Heart right ventricle (tissue), 16 donors: ENCODE results near the gene RBM38. TPM values are rescaled to one million over a fixed set of nuclear protein-coding genes. Genes with fewer than 3 reads are reported as not detected.

Source experiments
- ATAC-seq, 8 donors: fragments of 200-7000 bp; cut with Tn5 transposase; one replicate each; pipeline ENCODE4 v1.9.1; 2020; ENCODE audit warnings: mild to moderate bottlenecking in 8 of 8, moderate library complexity in 8 of 8, moderate number of reproducible peaks in 1 of 8
- DNase-seq, 2 donors: peaks; one replicate each; pipeline ENCODE4 v3.0.0-alpha.2; 2020
- H3K27ac ChIP-seq, 10 donors: fragments of 200-600 bp; sonication (generic) in 2 of 10; one replicate each; pipeline versions ENCODE4 v1.5.0 to v1.8.0; 2020 to 2022; ENCODE audit warnings: mild to moderate bottlenecking in 3 of 10
- H3K27me3 ChIP-seq, 7 donors: fragments of 200-600 bp; one replicate each; pipeline ENCODE4 v1.8.0; 2021 to 2022; ENCODE audit warnings: mild to moderate bottlenecking in 2 of 7
- H3K36me3 ChIP-seq, 9 donors: fragments of 200-600 bp; sonication (generic) in 1 of 9; one replicate each; pipeline versions ENCODE4 v1.5.0 to v1.8.0; 2020 to 2022; ENCODE audit warnings: mild to moderate bottlenecking in 2 of 9
- H3K4me1 ChIP-seq, 9 donors: fragments of 200-600 bp; sonication (generic) in 1 of 9; one replicate each; pipeline versions ENCODE4 v1.5.0 to v1.8.0; 2020 to 2022; ENCODE audit warnings: mild to moderate bottlenecking in 4 of 9
- H3K4me3 ChIP-seq, 10 donors: fragments of 200-600 bp; sonication (generic) in 2 of 10; one replicate each; pipeline versions ENCODE4 v1.5.0 to v1.8.0; 2020 to 2022; ENCODE audit warnings: mild to moderate bottlenecking in 7 of 10, moderate library complexity in 2 of 10
- H3K9me3 ChIP-seq, 11 donors: fragments of 200-600 bp in 10 of 11; sonication (generic) in 2 of 11; one replicate each; pipeline versions ENCODE4 v1.5.0 to v1.8.0; 2013 to 2022; ENCODE audit warnings: mild to moderate bottlenecking in 2 of 11, control low read depth in 1 of 11, moderate library complexity in 1 of 11
- CTCF ChIP-seq, 9 donors: fragments of 200-600 bp; sonication (generic) in 2 of 9; IDR thresholded peaks; one replicate each; pipeline versions ENCODE4 v1.5.0 to v1.8.0; 2021 to 2022; ENCODE audit warnings: antibody characterized with exemption in 9 of 9, mild to moderate bottlenecking in 5 of 9, moderate library complexity in 1 of 9
- WGBS, 2 donors: extraction: QIAGEN DNeasy Blood & Tissue Kit; methylation state at CpG; one replicate each; pipeline ENCODE4 v1.1.7; 2013; ENCODE audit warnings: inconsistent platforms in 1 of 2; 5-methylcytosine and 5-hydroxymethylcytosine counted together
- intact Hi-C, 10 donors: fragments of 100-400 bp; cut with DNase I; formaldehyde crosslinking; loops; one replicate each; pipeline versions ENCODE4 v1.11.1 to v1.14.2; 2022
- polyA plus RNA-seq, 2 donors: library from polyadenylated mRNA; stranded (reverse); fragments of 200-250 nt; gene quantifications; one replicate each; pipeline ENCODE4 v1.2.3, GENCODE V29; 2013
- total RNA-seq, 10 donors: library from RNA; stranded (reverse); fragmentation: NEBNext Ultra II Directional in 3 of 10; extraction: Animal tissue kit (Norgen Biotek cat#: 25700) in 3 of 10; gene quantifications; one replicate each; pipeline versions ENCODE4 v1.2.1 to v1.2.4, GENCODE V29; 2021 to 2023
- donor health status: Arrhythmogenic right ventricular cardiomyopathy.
- donor health status: ischemic (EF 13 %, LVEDD 7.1; RV severe dilation, severe dysfunction).
- donor health status: healthy with polysubstance abuse.
- donor health status: DM: no; HTN: yes; CAD: no.
- donor health status: DM: no; HTN: no; CAD: no.
- donor health status: ischemic (EF 25% LVEDD 6.9; RV normal size, moderate dysfunction).
- donor health status: ischemic (EF 25% LVEDD 5.7; RV mildly dilated, moderate dysfunction).
- donor health status: healthy.
- donor health status: DM: yes; HTN: yes; CAD: no.
- donor health status: Ischemic cardiomyopathy.
- donor health status: ischemic (EF 35%, LVEDD 5.7; RV mildly dilated, moderate dysfunction).
- donor health status: nonischemic (EF 11% LVEDD 7.7; RV severe dilation, severe dysfunction).
- donor health status: DM: yes; HTN: yes; CAD: no.
- donor health status: PGD.
- donor health status: ischemic (EF 29% LVEDD 5.4; RV normal size, mild dysfunction).
- donor health status: nonischemic (EF 23%, LVEDD 6.1; RV moderate dilation, normal function).

The RBM38 gene
- total and polyA plus RNA-seq, 12 donors: 35.5 to 119 (median 50.2) TPM

- Histone ChIP-seq H3K4me3 (no peak overlapping the region), H3K27me3 (no peaks in the 10 kb centered on the region), H3K27ac (no peak overlapping the region), H3K4me1 (peaks cover 6 to 40% (median 24%) of the 10 kb centered on the region in 9 donors), H3K36me3 (peaks cover 0 to 42% (median 21%) of the 10 kb centered on the region in 9 donors), H3K9me3 (no peaks in the 10 kb centered on the region)
- intact Hi-C loops: no loop called here
- DNase-seq (no peak), ATAC-seq (no peak)
- WGBS, 2 donors: 94 to 96% methylated on average over 5 of the region's 5 CpGs
- TF ChIP-seq CTCF (IDR thresholded peaks at IDR 0.05): no peak
Observed at GRCh38 chr20:57410924-57411323, 19.7 kb downstream of the RBM38 start.

- Histone ChIP-seq H3K27ac (no peak overlapping the region), H3K9me3 (no peaks in the 10 kb centered on the region), H3K4me3 (no peak overlapping the region), H3K4me1 (peaks cover 6 to 39% (median 24%) of the 10 kb centered on the region in 9 donors), H3K36me3 (peaks cover 0 to 34% (median 15%) of the 10 kb centered on the region in 9 donors), H3K27me3 (no peaks in the 10 kb centered on the region)
- no peak for DNase-seq
- TF ChIP-seq CTCF (IDR thresholded peaks at IDR 0.05): no peak
- peak in 1 of 8 donors; percentile 1 for ATAC-seq
- 85 to 89% methylated on average over 31 of the region's 31 CpGs for WGBS, 2 donors
- intact Hi-C loops: no loop called here
Observed at GRCh38 chr20:57411406-57412283, 20.4 kb downstream of the RBM38 start.

- DNase-seq (no peak), ATAC-seq (no peak)
- no peak overlapping the region for H3K27ac ChIP-seq
- H3K36me3 ChIP-seq: peaks cover 0 to 26% (median 13%) of the 10 kb centered on the region in 9 donors
- peaks cover 2 to 33% (median 21%) of the 10 kb centered on the region in 9 donors for H3K4me1 ChIP-seq
- intact Hi-C loops: no loop called here
- no peaks in the 10 kb centered on the region for H3K9me3 ChIP-seq
- no peak overlapping the region for H3K4me3 ChIP-seq
- no peak for TF ChIP-seq CTCF (IDR thresholded peaks at IDR 0.05)
- WGBS, 2 donors: 73 to 76% methylated on average over 8 of the region's 8 CpGs
- H3K27me3 ChIP-seq: no peaks in the 10 kb centered on the region
Observed at GRCh38 chr20:57412347-57413029, 21.3 kb downstream of the RBM38 start.

GRCh38 chr20:57413986-57414385, 22.8 kb downstream of the RBM38 start:
- no peak overlapping the region for H3K4me3 ChIP-seq
- H3K27ac ChIP-seq: no peak overlapping the region
- ATAC-seq: no peak
- no peak for DNase-seq
- intact Hi-C loops: no loop called here
- no peaks in the 10 kb centered on the region for H3K9me3 ChIP-seq
- peaks cover 0 to 12% (median 0%) of the 10 kb centered on the region in 9 donors for H3K36me3 ChIP-seq
- TF ChIP-seq CTCF (IDR thresholded peaks at IDR 0.05): no peak
- no peaks in the 10 kb centered on the region for H3K27me3 ChIP-seq
- 93 to 96% methylated on average over 10 of the region's 10 CpGs for WGBS, 2 donors
- H3K4me1 ChIP-seq: peaks cover 0 to 18% (median 11%) of the 10 kb centered on the region in 9 donors
